Stimulated activated CD8-positive, alpha-beta memory T cell treated with anti-CD3 and anti-CD28 coated beads, Interleukin-12 subunit alpha, Interleukin-12 subunit beta, amount 100 ng/mL, for 24 hours (primary cell): Measurements from ENCODE around the gene CFAP53.

Experiments used
- DNase-seq: peaks from one replicate; pipeline ENCODE4 v3.0.0-alpha.2; 2020; ENCODE audit errors: extremely low read depth

Gene CFAP53

DNA sequence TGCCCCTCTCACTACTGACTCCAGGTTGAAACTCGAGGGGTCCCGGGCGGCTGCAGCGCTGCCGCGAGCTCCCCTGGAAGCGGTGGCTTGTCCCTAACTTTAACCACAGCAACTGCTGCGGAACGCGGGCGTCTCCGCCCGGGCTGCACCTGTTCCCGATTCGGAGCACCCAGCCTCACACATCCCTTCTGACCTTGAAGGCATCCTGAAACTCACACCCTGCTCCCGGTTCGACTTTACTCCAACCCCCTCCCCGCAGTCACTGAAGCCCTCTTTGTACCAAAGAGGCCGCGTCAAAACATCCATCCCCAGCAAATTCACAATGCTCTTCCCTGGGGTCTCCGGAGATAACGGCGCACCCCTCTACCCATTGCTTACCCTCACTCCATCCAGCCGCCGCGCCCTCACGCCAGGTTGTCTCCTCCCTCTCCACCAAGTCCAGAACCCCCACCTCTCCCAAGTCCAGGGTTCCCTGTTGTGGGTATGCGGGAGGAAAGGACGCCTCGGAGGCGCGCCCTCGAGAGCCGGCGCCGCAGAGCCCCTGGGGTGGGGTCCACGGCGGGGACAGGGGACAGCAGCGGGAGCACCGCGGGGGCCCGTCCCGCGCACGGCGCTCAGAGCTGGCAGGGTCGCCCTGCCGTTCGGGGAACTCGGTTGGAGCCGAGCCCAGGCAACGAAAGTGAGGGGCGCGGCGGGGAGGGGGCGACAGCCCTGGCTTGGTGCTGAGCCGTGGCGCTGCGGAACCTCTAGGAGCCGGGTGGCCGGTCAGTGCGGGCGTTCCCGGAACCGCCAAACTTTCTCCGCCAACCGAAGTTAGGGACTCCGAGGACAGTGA lies 72.3 kb downstream of the CFAP53 start:
- DNase-seq = no peak

DNA sequence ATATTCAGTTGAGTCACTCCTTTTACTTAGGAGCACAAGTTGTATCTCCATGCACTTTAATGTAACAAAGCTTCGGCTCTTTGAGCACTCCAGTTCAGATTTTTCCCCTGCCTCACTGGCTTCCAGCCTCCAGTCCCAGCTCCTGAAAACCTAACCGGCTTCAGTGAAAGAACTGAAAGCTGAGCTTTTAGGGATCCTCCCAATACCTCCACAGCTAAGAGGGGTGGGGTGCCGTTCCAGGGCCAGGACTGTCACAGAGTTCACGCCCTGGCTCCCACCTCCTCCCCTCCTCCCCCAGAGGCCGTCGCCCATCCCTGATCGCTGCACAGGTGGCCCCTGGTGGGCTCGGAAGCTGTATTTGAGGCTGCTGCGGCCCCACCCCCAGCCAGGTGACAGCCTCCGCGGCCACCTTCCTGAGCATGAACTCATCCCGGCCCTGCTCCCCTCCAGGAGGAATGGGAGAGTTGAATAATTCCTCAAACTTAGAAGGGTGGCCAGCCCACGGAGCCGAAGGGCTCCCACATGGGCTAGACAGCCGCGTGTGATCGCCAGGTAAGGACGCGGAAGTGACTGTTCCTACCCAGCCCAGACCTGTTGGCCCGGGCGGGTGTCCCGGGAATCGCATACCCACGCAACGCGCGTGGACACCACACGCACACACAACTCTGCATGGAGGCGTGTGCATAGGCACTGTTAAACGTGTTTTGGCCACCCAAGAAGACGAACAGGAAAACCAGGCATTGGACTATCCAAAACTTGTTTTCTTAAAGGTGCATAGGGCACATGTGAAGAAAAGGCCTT lies 73.1 kb downstream of the CFAP53 start:
- no peak for DNase-seq

- DNase-seq = no peak
Measured at GRCh38 chr18:50190926-50191325, 75.4 kb downstream of the CFAP53 start.

- DNase-seq = no peak
Measured at GRCh38 chr18:50190236-50190635, 76.1 kb downstream of the CFAP53 start.

DNA sequence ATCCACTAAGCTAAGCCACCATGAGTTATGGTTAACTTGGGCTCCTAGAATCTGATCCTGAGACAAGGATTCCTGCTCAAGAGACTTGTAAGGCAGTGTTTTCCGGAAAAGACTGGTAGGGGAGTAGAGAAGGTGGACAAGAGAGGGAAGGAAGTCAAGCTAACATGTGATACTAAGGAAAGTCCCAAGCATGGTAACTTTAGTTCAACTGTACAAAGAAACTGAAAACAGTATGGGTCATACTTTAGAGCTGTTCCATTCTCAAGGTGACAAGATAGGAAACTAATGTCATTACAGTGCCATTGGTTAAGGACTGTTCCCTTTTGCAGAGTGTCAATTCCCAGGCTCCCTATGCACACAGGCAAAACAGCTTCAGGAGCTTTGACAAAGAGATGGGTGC lies 77.1 kb downstream of the CFAP53 start:
- DNase-seq = no peak

GRCh38 chr18:50188652-50189051 lies 77.6 kb downstream of the CFAP53 start:
- DNase-seq = no peak

GRCh38 chr18:50187659-50188058 lies 78.6 kb downstream of the CFAP53 start:
- no peak for DNase-seq

DNA sequence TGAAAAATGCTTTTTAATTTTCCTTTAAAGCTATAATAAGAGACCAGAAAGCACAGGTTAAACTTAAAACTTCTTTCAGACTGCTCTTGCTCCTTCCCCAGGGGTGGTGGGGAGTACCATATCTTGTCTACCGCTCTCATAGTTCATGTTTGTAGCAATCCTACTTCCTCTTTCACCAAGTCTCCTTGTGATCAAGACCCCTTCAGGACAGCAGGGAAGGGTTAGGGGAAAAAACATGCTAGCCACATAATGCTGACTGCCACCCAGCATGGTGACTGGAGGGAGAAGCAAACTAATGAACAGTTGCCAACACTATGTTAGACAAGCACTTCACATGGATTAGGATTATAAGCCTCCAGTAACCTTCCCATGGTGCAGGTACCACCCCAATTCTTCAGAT lies 79.9 kb downstream of the CFAP53 start:
- no peak for DNase-seq

DNA sequence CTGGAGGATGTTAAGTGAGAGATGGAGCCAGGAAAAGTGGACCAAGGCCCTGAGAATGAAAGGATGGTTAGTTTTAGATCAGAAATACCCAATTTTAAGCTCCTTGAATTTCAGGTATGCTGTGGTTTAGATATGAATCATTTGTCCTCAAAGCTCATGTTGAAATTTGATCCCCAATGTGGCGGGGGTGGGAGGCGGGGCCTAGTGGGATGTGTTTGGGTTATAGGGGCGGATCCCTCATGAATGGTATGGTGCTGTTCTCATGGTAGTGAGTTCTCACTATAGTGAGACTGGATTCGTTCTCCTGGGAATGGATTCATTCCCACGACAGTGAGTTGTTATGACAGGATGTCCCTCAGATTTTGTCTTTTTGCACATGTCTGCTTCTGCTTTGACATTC lies 82.7 kb downstream of the CFAP53 start:
- no peak for DNase-seq

DNA sequence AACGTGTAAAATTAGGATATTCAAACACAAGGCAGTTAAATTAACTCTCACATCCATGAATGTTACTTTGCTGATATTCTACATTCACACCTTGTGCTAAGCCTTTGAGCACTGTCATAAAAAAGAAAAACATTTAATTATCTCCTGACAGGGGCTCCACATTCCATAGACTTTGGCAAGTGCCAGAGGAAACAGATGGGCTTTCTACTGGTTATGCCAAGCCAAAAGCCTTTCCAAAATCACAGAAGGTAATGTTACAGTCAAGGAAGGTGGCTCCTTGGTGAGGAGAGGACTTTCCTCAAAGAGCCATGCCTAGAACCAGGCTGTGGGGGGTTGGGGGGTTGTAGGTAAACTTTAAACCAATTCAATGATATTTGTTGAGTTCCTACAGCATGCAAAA lies 83.8 kb downstream of the CFAP53 start:
- DNase-seq = no peak

DNA sequence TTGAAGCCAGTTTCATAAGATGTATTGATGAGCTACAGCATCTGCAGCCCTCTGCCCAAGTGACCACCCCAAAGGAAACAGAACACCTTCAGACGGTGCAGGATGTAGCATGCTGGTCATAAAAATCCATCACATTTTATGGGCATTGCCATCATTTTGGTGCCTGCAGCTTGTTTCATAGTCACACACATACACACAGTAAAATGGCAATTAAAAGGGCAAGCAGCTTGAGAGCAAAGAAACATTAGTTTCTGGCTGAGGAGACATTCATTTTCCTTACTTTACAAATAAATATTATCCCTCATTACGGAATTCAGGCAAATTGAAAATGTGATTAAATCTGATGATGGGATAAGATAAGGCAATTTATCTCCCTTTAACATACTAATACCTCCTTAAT lies 84.7 kb downstream of the CFAP53 start:
- DNase-seq = no peak

DNA sequence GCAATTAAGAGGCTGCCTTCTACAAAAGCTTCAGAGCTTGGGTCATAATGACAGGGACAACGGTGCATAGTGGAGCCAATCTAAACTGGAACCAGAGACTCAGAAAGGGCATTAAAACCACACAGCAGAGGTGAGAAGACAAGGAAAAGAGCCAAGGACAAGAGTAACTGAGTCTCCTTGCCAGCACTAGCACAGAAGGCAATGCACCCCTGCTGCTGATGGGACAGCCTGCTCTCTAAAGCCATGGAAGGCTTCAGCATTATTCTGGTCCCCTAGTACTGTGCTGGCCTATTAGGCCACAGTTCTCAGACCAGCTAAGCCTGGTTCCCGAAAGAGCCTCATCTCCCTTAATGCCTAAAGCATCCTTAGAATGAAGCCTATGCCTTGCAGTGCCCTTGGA lies 86.8 kb downstream of the CFAP53 start:
- DNase-seq = no peak

DNA sequence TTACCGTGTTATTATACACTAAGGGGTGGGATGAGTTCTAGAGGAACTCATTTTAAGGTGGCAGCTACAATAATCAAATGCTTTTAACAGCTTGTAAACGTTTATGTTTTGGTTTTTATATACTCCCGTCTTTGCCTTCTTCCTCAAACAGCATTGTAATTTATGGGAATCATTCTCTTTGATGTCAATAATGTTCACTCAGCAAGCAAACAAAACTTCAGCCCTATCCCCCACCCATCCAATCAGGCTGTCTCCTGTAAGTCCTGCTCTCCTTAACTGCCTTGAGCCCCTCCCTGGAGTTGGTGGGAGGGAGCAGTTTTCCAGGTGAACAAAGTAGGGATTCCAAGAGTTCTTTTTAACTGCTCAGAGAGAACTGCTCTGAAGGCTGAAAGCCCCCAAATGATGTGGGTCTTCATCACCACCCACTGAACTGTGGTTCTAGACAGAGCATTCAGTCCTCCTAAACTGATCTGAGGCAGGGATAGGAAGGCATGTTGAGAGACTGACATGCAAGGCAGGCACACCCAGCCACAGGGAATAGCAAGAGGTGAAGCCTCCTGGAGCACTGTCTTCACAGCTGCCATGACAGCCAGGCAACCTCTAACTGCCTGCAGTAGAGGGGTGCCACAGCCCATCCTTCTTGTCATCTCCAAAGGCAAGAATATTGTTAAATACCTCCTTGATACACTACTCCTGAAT lies 88.9 kb downstream of the CFAP53 start:
- DNase-seq = no peak
